ENCODE data around the gene STK17B.

GRCh38 chr2:196155575-196155974 lies 15.8 kb downstream of the STK17B start:
- TF ChIP-seq CTCF (CRISPR knock-in tag; IDR thresholded peaks at IDR 0.05) (no peak), GATAD1 (CRISPR knock-in tag; IDR thresholded peaks at IDR 0.05) (no peak), TFAP4 (IDR thresholded peaks at IDR 0.05; ENCODE audit: borderline replicate concordance, low read depth) (no peak), THRA (CRISPR knock-in tag; IDR thresholded peaks at IDR 0.05; ENCODE audit: borderline replicate concordance) (no peak), POLR2AphosphoS5 (IDR thresholded peaks at IDR 0.05; ENCODE audit: low read depth, low read length) (no peak), ZNF44 (CRISPR knock-in tag; IDR thresholded peaks at IDR 0.05) (no peak), ZNF460 (CRISPR knock-in tag; IDR thresholded peaks at IDR 0.05; ENCODE audit: borderline replicate concordance) (no peak), SNAI1 (CRISPR knock-in tag; IDR thresholded peaks at IDR 0.05; ENCODE audit: borderline replicate concordance) (no peak), TIGD3 (CRISPR knock-in tag; IDR thresholded peaks at IDR 0.05; ENCODE audit: borderline replicate concordance) (no peak), E2F1 (CRISPR knock-in tag; IDR thresholded peaks at IDR 0.05) (no peak), PHF21A (CRISPR knock-in tag; IDR thresholded peaks at IDR 0.05) (no peak)

Measured in HepG2 (cell line).